H1 (cell line): ENCODE results near the gene DENND2C. TPM values are rescaled to one million over a fixed set of nuclear protein-coding genes. Genes with fewer than 3 reads are reported as not detected.

Source experiments
- CTCF ChIA-PET: fragments of 300-600 bp; sonication (Branson Sonifier 250); formaldehyde crosslinking; loops from one replicate; lab custom pipeline; 2021; ENCODE audit not compliant: partially characterized antibody; lab: Charles Lee
- POLR2A ChIA-PET: fragments of 300-600 bp; sonication (Branson Sonifier 250); formaldehyde crosslinking; loops from one replicate; lab custom pipeline; 2021; ENCODE audit warnings: inconsistent platforms; ENCODE audit not compliant: partially characterized antibody; lab: Charles Lee
- DNase-seq, 2 experiments: peaks; one replicate each; pipeline versions ENCODE4 v3.0.0 to v3.0.0-alpha.2; 2010 to 2022; ENCODE audit warnings: low spot score in 2 of 2, low read depth in 1 of 2, mixed read lengths in 1 of 2
- FAIRE-seq: peaks from 2 replicates; lab custom pipeline; 2011; peaks lifted over from hg19 to GRCh38; lab: Jason Lieb, UNC
- H2AFZ ChIP-seq: 2 replicates; pipeline ENCODE4 v1.8.1; 2012; ENCODE audit warnings: low read length, inconsistent platforms
- H2AK5ac ChIP-seq: 2 replicates; pipeline ENCODE4 v1.6.1; 2013; ENCODE audit warnings: low read depth, low read length
- H2BK120ac ChIP-seq: replicated peaks from 2 replicates; pipeline ENCODE3; 2013; ENCODE audit warnings: low read depth, low read length, inconsistent platforms
- H2BK12ac ChIP-seq: 2 replicates; pipeline ENCODE4 v1.6.1; 2013; ENCODE audit warnings: low read depth, low read length
- H2BK15ac ChIP-seq: 2 replicates; pipeline ENCODE4 v1.6.1; 2013; ENCODE audit warnings: low read length
- H2BK20ac ChIP-seq: 2 replicates; pipeline ENCODE4 v1.6.1; 2013; ENCODE audit warnings: low read length
- H2BK5ac ChIP-seq: 2 replicates; pipeline ENCODE4 v1.6.1; 2013; ENCODE audit warnings: low read depth, low read length
- H3K14ac ChIP-seq: 2 replicates; pipeline ENCODE4 v1.6.1; 2013; ENCODE audit warnings: inconsistent platforms; ENCODE audit not compliant: insufficient read length
- H3K18ac ChIP-seq: 2 replicates; pipeline ENCODE4 v1.6.1; 2013; ENCODE audit warnings: low read length; ENCODE audit errors: extremely low read depth
- H3K23ac ChIP-seq: 2 replicates; pipeline ENCODE4 v1.6.1; 2013; ENCODE audit warnings: inconsistent platforms; ENCODE audit not compliant: insufficient read length
- H3K23me2 ChIP-seq: 2 replicates; pipeline ENCODE4 v1.6.1; 2013; ENCODE audit warnings: low read depth, low read length
- H3K27ac ChIP-seq: 2 replicates; pipeline ENCODE4 v1.6.1; 2011; ENCODE audit warnings: low read depth, low read length, inconsistent platforms
- H3K27me3 ChIP-seq, 4 experiments: replicated peaks in 1 of 4; 1 replicate in 1 of 4; 2 replicates in 3 of 4; pipeline versions ENCODE4 v1.6.1 to v1.8.1; 2011 to 2013; ENCODE audit warnings: low read length in 3 of 4, mild to moderate bottlenecking in 3 of 4, inconsistent platforms in 2 of 4, mixed read lengths in 2 of 4, moderate library complexity in 1 of 4; ENCODE audit not compliant: control insufficient read depth in 3 of 4, insufficient read depth in 3 of 4; ENCODE audit errors: extremely low read depth in 1 of 4
- H3K36me3 ChIP-seq, 4 experiments: 2 replicates each; pipeline versions ENCODE4 v1.6.1 to v1.8.1; 2011 to 2013; ENCODE audit warnings: mild to moderate bottlenecking in 4 of 4, low read length in 3 of 4, moderate library complexity in 2 of 4, control low read depth in 1 of 4, inconsistent platforms in 1 of 4; ENCODE audit not compliant: insufficient read depth in 4 of 4, control insufficient read depth in 2 of 4
- H3K4ac ChIP-seq: replicated peaks from 2 replicates; pipeline ENCODE3; 2013; ENCODE audit warnings: low read length, low read depth, mixed read lengths, inconsistent platforms; ENCODE audit not compliant: insufficient read length
- H3K4me1 ChIP-seq, 4 experiments: replicated peaks in 1 of 4; 1 replicate in 1 of 4; 2 replicates in 3 of 4; pipeline versions ENCODE4 v1.6.1 to v1.8.1; 2011 to 2013; ENCODE audit warnings: low read length in 3 of 4, inconsistent platforms in 2 of 4, mixed read lengths in 1 of 4; ENCODE audit not compliant: insufficient read depth in 4 of 4, control insufficient read depth in 3 of 4
- H3K4me2 ChIP-seq, 2 experiments: 2 replicates each; pipeline versions ENCODE4 v1.6.1 to v1.8.1; 2011 to 2013; ENCODE audit warnings: low read depth in 2 of 2, low read length in 2 of 2, control low read depth in 1 of 2, inconsistent platforms in 1 of 2, mild to moderate bottlenecking in 1 of 2; ENCODE audit not compliant: insufficient read depth in 1 of 2
- H3K4me3 ChIP-seq, 4 experiments: fragments of 200-600, 300-600 bp in 1 of 4; sonication (generic), shearing (Covaris generic), sonication (Bioruptor Twin) in 1 of 4; 2 replicates each; pipeline versions ENCODE4 v1.5.1 to v1.8.1; 2011 to 2016; ENCODE audit warnings: low read length in 4 of 4, low read depth in 3 of 4, control low read depth in 2 of 4, inconsistent platforms in 2 of 4, mild to moderate bottlenecking in 2 of 4, mixed read lengths in 1 of 4, moderate library complexity in 1 of 4; ENCODE audit not compliant: insufficient read depth in 2 of 4; ENCODE audit errors: extremely low read depth in 1 of 4
- H3K56ac ChIP-seq: replicated peaks from 2 replicates; pipeline ENCODE3; 2013; ENCODE audit warnings: low read depth, mild to moderate bottlenecking, mixed read lengths, low read length, inconsistent platforms; ENCODE audit not compliant: insufficient read length
- H3K79me1 ChIP-seq: 2 replicates; pipeline ENCODE4 v1.6.1; 2013; ENCODE audit warnings: low read depth, low read length, control low read depth
- H3K79me2 ChIP-seq, 2 experiments: 2 replicates each; pipeline versions ENCODE4 v1.6.1 to v1.8.1; 2012 to 2013; ENCODE audit warnings: low read length in 2 of 2, mild to moderate bottlenecking in 2 of 2, inconsistent platforms in 1 of 2; ENCODE audit not compliant: insufficient read depth in 2 of 2, control insufficient read depth in 1 of 2
- H3K9ac ChIP-seq, 4 experiments: replicated peaks in 1 of 4; 1 replicate in 1 of 4; 2 replicates in 3 of 4; pipeline versions ENCODE4 v1.6.1 to v1.8.1; 2011 to 2013; ENCODE audit warnings: low read depth in 3 of 4, low read length in 3 of 4, control low read depth in 2 of 4, mild to moderate bottlenecking in 2 of 4, moderate library complexity in 2 of 4, inconsistent platforms in 1 of 4; ENCODE audit errors: extremely low read depth in 1 of 4
- H3K9me3 ChIP-seq, 2 experiments: 2 replicates each; pipeline versions ENCODE4 v1.6.1 to v1.8.1; 2012 to 2013; ENCODE audit warnings: mild to moderate bottlenecking in 2 of 2, moderate library complexity in 2 of 2, control low read depth in 1 of 2, inconsistent platforms in 1 of 2, low read depth in 1 of 2, low read length in 1 of 2, mixed read lengths in 1 of 2; ENCODE audit not compliant: insufficient read depth in 2 of 2
- H4K20me1 ChIP-seq, 2 experiments: replicated peaks in 1 of 2; 2 replicates each; pipeline versions ENCODE3 to v1.8.1; 2011 to 2013; ENCODE audit warnings: inconsistent platforms in 2 of 2, low read length in 2 of 2, mild to moderate bottlenecking in 1 of 2; ENCODE audit not compliant: insufficient read depth in 2 of 2, control insufficient read depth in 1 of 2
- H4K5ac ChIP-seq: 2 replicates; pipeline ENCODE4 v1.6.1; 2013; ENCODE audit warnings: low read length, low read depth, mixed read lengths, inconsistent platforms; ENCODE audit not compliant: insufficient read length
- H4K8ac ChIP-seq: 2 replicates; pipeline ENCODE4 v1.8.0; 2013; ENCODE audit warnings: mild to moderate bottlenecking, moderate library complexity, low read length, inconsistent platforms; ENCODE audit not compliant: insufficient read depth; ENCODE audit errors: extremely low read depth
- H4K91ac ChIP-seq: replicated peaks from 2 replicates; pipeline ENCODE3; 2013; ENCODE audit warnings: low read length, mixed read lengths, inconsistent platforms; ENCODE audit not compliant: insufficient read length
- CTBP2 ChIP-seq: IDR thresholded peaks from 2 replicates; pipeline ENCODE4 v1.7.0; 2011; ENCODE audit warnings: borderline replicate concordance, mild to moderate bottlenecking, moderate library complexity, mixed read lengths, low read length; ENCODE audit not compliant: insufficient read depth, insufficient read length
- CTCF ChIP-seq, 3 experiments: IDR thresholded peaks; 1 replicate in 2 of 3; 2 replicates in 1 of 3; pipeline versions ENCODE4 v1.5.1 to v1.6.1; 2011; ENCODE audit warnings: low read length in 3 of 3, mild to moderate bottlenecking in 3 of 3, inconsistent platforms in 2 of 3, low read depth in 1 of 3, moderate library complexity in 1 of 3; ENCODE audit not compliant: insufficient read depth in 1 of 3; ENCODE audit errors: control extremely low read depth in 1 of 3
- HDAC6 ChIP-seq: IDR thresholded peaks from one replicate; pipeline ENCODE4 v1.7.1; 2012; ENCODE audit warnings: low read depth, mild to moderate bottlenecking, inconsistent platforms, low read length, moderate library complexity
- KDM5A ChIP-seq: fragments of 200-600 bp; IDR thresholded peaks from 2 replicates; pipeline ENCODE4 v1.7.1; 2012; ENCODE audit warnings: mild to moderate bottlenecking, low read length, inconsistent platforms, mixed read lengths
- MAFK ChIP-seq: IDR thresholded peaks from 2 replicates; pipeline ENCODE4 v1.6.1; 2012; ENCODE audit warnings: low read depth, mild to moderate bottlenecking, improper control_type of control experiment, low read length
- POU5F1 ChIP-seq: IDR thresholded peaks from 2 replicates; pipeline ENCODE4 v1.6.1; 2011; ENCODE audit warnings: low read depth, mild to moderate bottlenecking, low read length, moderate library complexity
- RAD21 ChIP-seq, 2 experiments: IDR thresholded peaks in 1 of 2; conservative IDR thresholded peaks in 1 of 2; 2 replicates each; pipeline ENCODE4 v1.6.1; 2011; ENCODE audit warnings: low read depth in 2 of 2, low read length in 2 of 2, improper control_type of control experiment in 1 of 2, inconsistent platforms in 1 of 2, mild to moderate bottlenecking in 1 of 2, moderate library complexity in 1 of 2
- WGBS, 2 experiments: shearing (Covaris generic) in 1 of 2; methylation state at CpG; one replicate each; pipeline versions ENCODE4 v1.1.6 to v1.1.7; 2013 to 2015; ENCODE audit warnings: low lambda C conversion rate in 2 of 2, mixed read lengths in 2 of 2, inconsistent platforms in 1 of 2, low coverage in 1 of 2, missing lambda C conversion rate in 1 of 2; ENCODE audit not compliant: insufficient replicate concordance in 2 of 2, insufficient coverage in 1 of 2, insufficient read length in 1 of 2; ENCODE audit errors: extremely low coverage in 1 of 2, missing lambda C conversion rate in 1 of 2; 5-methylcytosine and 5-hydroxymethylcytosine counted together
- polyA plus RNA-seq, 7 experiments: library from polyadenylated mRNA; depleted of rRNA in 3 of 7; stranded (reverse) in 5 of 7; unstranded in 2 of 7; fragments of >200 nt in 5 of 7; fragments of 200-250 nt in 2 of 7; gene quantifications; 1 replicate in 5 of 7; 2 replicates in 1 of 7; 4 replicates in 1 of 7; pipeline versions ENCODE4 v1.2.1 to v1.2.3, GENCODE V29; 2011 to 2013; ENCODE audit warnings: missing spikeins in 2 of 7, mixed read lengths in 2 of 7
- total RNA-seq: library from RNA; stranded (reverse); fragmentation: NEBNext Ultra II Directional; extraction: Animal tissue kit (Norgen Biotek cat#: 25700); gene quantifications from 2 replicates; pipeline ENCODE4 v1.2.1, GENCODE V29; 2021

DENND2C gene
- total and polyA plus RNA-seq, 2 of the 8 experiments (the other 6 are each of a cell fraction or from before 2014, with no cell fraction given) = 1.8 to 5.5 TPM

- Histone ChIP-seq H2AFZ (no peak overlapping the region), H2BK12ac (no peak overlapping the region), H3K4ac (no peak overlapping the region), H3K4me1 (peaks cover 0 to 4% (median 1%) of the 10 kb centered on the region in 4 experiments; a peak in 1 of 7 replicates), H3K27ac (no peak overlapping the region), H3K79me2 (no peaks in the 10 kb centered on the region), H3K18ac (no peak overlapping the region), H3K9ac (no peak overlapping the region), H3K23ac (no peak overlapping the region), H4K20me1 (no peaks in the 10 kb centered on the region), H2BK20ac (no peak overlapping the region), H2AK5ac (no peak overlapping the region), H3K14ac (no peak overlapping the region), H3K56ac (no peak overlapping the region), H3K4me3 (peak overlapping the region in 1 of 4 experiments; percentile 41; a peak in 1 of 8 replicates), H3K9me3 (no peaks in the 10 kb centered on the region), H2BK120ac (no peak overlapping the region), H3K4me2 (peak overlapping the region; percentile 47 to 93; a peak in 3 of 4 replicates), H4K8ac (no peak overlapping the region), H3K79me1 (no peaks in the 10 kb centered on the region), H3K23me2 (peaks cover 10% of the 10 kb centered on the region), H3K27me3 (peaks cover 0 to 4% (median 2%) of the 10 kb centered on the region in 4 experiments; a peak in 2 of 7 replicates), H4K5ac (no peak overlapping the region), H4K91ac (no peak overlapping the region), H2BK5ac (no peak overlapping the region), H3K36me3 (no peaks in the 10 kb centered on the region), H2BK15ac (no peak overlapping the region)
- ChIA-PET CTCF (interaction anchor here (1.1 to 1.2 kb wide), 3 partner anchors 9 to 163 kb away, joined by 3 to 4 read pairs (median 3); no protein-coding TSS in a partner anchor), POLR2A (interaction anchor here (0.6 to 1.8 kb wide), 2 partner anchors 20 to 86 kb away, joined by 4 to 5 read pairs; partner anchors contain the start of gene CSDE1)
- DNase-seq (no peak), FAIRE-seq (no peak)
- WGBS, 2 experiments = 78% methylated on average over 9 of the region's 9 CpGs; no CpG with 5 or more reads in 1 of the 2 experiments
- TF ChIP-seq MAFK (no peak), CTBP2 (no peak), CTCF (IDR thresholded peaks at IDR 0.05; ENCODE audit: control extremely low read depth in 1 of 3, insufficient read depth in 1 of 3, low read depth in 1 of 3, low read length in 3 of 3) (no peak), POU5F1 (no peak), HDAC6 (no peak), RAD21 (IDR thresholded peaks at IDR 0.05 in 1 of 2, conservative IDR thresholded peaks at IDR 0.05 in 1 of 2; ENCODE audit: low read depth in 2 of 2, low read length in 2 of 2) (no peak), KDM5A (no peak)
These were observed 1.4 kb upstream of the DENND2C start for GRCh38 chr1:114671011-114671938.
